Osteoblast (primary cell): ENCODE data around the gene KLF4. TPM values are rescaled to one million over a fixed set of nuclear protein-coding genes. Genes with fewer than 3 reads are reported as not detected.

Source experiments
- DNase-seq: peaks from one replicate; pipeline ENCODE4 v3.0.0; 2011; ENCODE audit warnings: low spot score, mixed read lengths; ENCODE audit not compliant: insufficient read length; ENCODE audit errors: missing footprints
- H2AFZ ChIP-seq: 2 replicates; pipeline ENCODE4 v1.6.0; 2011; ENCODE audit warnings: mild to moderate bottlenecking, low read length
- H3K27ac ChIP-seq: 2 replicates; pipeline ENCODE4 v1.5.1; 2011; ENCODE audit warnings: mild to moderate bottlenecking, low read depth, low read length, moderate library complexity
- H3K27me3 ChIP-seq: 2 replicates; pipeline ENCODE4 v1.6.0; 2012; ENCODE audit warnings: mild to moderate bottlenecking, control low read depth, inconsistent platforms, low read length, moderate library complexity; ENCODE audit not compliant: insufficient read depth
- H3K36me3 ChIP-seq: 2 replicates; pipeline ENCODE4 v1.5.1; 2011; ENCODE audit warnings: mild to moderate bottlenecking, low read length, control low read depth, moderate library complexity; ENCODE audit not compliant: insufficient read depth
- H3K4me1 ChIP-seq: 2 replicates; pipeline ENCODE4 v1.5.1; 2011; ENCODE audit warnings: mild to moderate bottlenecking, low read length, control low read depth, moderate library complexity; ENCODE audit not compliant: insufficient read depth
- H3K4me2 ChIP-seq: 2 replicates; pipeline ENCODE4 v1.6.0; 2011; ENCODE audit warnings: mild to moderate bottlenecking, low read length; ENCODE audit not compliant: insufficient read depth
- H3K4me3 ChIP-seq: fragments of 200-600 bp; sonication (generic); 3 replicates; pipeline ENCODE4 v1.5.1; 2012; ENCODE audit warnings: mild to moderate bottlenecking, low read length, inconsistent platforms; ENCODE audit not compliant: insufficient read depth
- H3K79me2 ChIP-seq: 2 replicates; pipeline ENCODE4 v1.6.0; 2012; ENCODE audit warnings: mild to moderate bottlenecking, low read length, control low read depth, inconsistent platforms; ENCODE audit not compliant: insufficient read depth
- H3K9me3 ChIP-seq: 2 replicates; pipeline ENCODE4 v1.5.1; 2011; ENCODE audit warnings: low read depth, low read length, control low read depth
- H4K20me1 ChIP-seq: 2 replicates; pipeline ENCODE4 v1.6.0; 2012; ENCODE audit warnings: mild to moderate bottlenecking, low read length, control low read depth; ENCODE audit not compliant: insufficient read depth
- CTCF ChIP-seq: IDR thresholded peaks from 2 replicates; pipeline ENCODE4 v1.5.1; 2011; ENCODE audit warnings: mild to moderate bottlenecking, low read depth, low read length, moderate library complexity; ENCODE audit errors: extremely low read depth
- total RNA-seq: library from RNA; depleted of rRNA; stranded (reverse); fragments of >200 nt; gene quantifications from 2 replicates; pipeline ENCODE4 v1.2.3, GENCODE V29; 2012

The KLF4 gene
- total RNA-seq, 1 donor, result 34.7 TPM

- DNase-seq, result no peak
- Histone ChIP-seq H3K27me3 (no peaks in the 10 kb centered on the region), H3K4me2 (peak overlapping the region; percentile 90), H2AFZ (no peak overlapping the region), H3K4me3 (peak overlapping the region; percentile 64), H3K9me3 (no peaks in the 10 kb centered on the region), H3K27ac (peak overlapping the region; percentile 75), H4K20me1 (no peaks in the 10 kb centered on the region), H3K36me3 (peaks cover 6% of the 10 kb centered on the region), H3K4me1 (peaks cover 9% of the 10 kb centered on the region), H3K79me2 (no peaks in the 10 kb centered on the region)
- TF ChIP-seq CTCF, result peak; percentile 34
These were observed 8.5 kb downstream of the KLF4 start for GRCh38 chr9:107481035-107481434.

DNA sequence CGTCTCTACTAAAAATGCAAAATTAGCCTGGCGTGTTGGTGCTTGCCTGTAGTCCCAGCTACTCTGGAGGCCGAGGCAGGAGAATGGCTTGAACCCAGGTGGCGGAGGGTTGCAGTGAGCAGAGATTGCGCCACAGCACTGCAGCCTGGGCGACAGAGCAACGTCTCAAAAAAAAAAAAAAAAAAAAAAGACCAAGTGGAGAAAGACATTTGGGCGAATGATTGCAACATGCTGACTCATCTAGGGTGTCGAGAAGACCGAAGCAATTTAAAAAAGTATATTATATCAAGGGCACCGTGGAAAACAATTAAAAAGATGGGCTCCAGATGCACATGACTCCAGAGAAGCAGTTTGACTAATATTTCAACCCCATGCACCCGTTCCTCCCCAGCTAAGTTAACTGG is 9.2 kb downstream of the KLF4 start:
- Histone ChIP-seq H3K4me3 (peak overlapping the region; percentile 64), H3K27me3 (no peaks in the 10 kb centered on the region), H3K36me3 (peaks cover 6% of the 10 kb centered on the region), H3K9me3 (no peaks in the 10 kb centered on the region), H3K4me2 (peak overlapping the region; percentile 90), H3K27ac (peak overlapping the region; percentile 75), H3K4me1 (peaks cover 9% of the 10 kb centered on the region), H4K20me1 (no peaks in the 10 kb centered on the region), H3K79me2 (no peaks in the 10 kb centered on the region), H2AFZ (peak overlapping the region; percentile 68)
- no peak for TF ChIP-seq CTCF
- no peak for DNase-seq

DNA sequence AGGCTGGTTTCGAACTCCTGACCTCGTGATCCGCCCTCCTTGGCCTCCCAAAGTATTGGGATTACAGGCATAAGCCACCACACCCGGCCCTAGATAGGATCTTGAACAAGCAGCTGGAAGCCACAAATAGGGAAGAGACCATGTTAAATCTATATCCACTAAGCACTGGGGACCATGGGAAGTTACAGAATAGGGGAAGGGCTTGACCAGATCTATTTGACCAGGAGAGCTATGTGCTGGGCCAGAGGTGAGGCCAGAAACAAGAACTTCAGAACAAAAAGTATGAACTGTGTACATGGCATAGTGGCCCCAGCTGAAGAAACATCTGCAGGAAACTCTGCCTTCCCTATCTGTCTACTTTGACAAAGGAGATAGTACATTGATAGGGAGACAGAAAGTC is 10.8 kb downstream of the KLF4 start:
- Histone ChIP-seq H3K79me2 (no peaks in the 10 kb centered on the region), H2AFZ (no peak overlapping the region), H3K4me1 (peaks cover 9% of the 10 kb centered on the region), H3K4me3 (no peak overlapping the region), H3K27ac (no peak overlapping the region), H3K36me3 (no peaks in the 10 kb centered on the region), H3K27me3 (no peaks in the 10 kb centered on the region), H3K9me3 (no peaks in the 10 kb centered on the region), H4K20me1 (no peaks in the 10 kb centered on the region), H3K4me2 (no peak overlapping the region)
- no peak for TF ChIP-seq CTCF
- no peak for DNase-seq

DNA sequence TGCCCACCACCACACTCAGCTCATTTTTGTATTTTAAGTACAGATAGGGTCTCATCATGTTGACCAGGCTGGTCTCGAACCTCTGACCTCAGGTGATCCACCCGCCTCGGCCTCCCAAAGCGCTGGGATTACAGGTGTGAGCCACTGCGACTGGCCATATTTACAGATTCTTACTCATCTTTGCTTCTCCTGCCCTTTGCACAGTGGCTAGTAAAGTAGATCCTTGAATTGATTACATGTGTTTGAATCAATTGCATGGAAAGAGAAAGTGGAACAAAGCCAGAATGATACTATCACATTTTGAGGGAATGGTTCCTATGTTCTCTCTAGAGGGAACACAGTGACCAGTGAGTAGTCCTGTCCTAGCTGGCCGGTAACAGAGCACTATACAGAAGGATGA is 15.4 kb downstream of the KLF4 start:
- Histone ChIP-seq H3K36me3 (no peaks in the 10 kb centered on the region), H2AFZ (no peak overlapping the region), H3K27me3 (no peaks in the 10 kb centered on the region), H3K4me1 (peaks cover 3% of the 10 kb centered on the region), H3K9me3 (no peaks in the 10 kb centered on the region), H3K4me2 (no peak overlapping the region), H3K79me2 (no peaks in the 10 kb centered on the region), H3K27ac (no peak overlapping the region), H3K4me3 (no peak overlapping the region), H4K20me1 (no peaks in the 10 kb centered on the region)
- DNase-seq, result no peak
- no peak for TF ChIP-seq CTCF
